Fibroblast of skin of left quadriceps (primary cell): ENCODE results near the gene LOXL4.

Source experiments
- DNase-seq, 2 experiments: peaks; one replicate each; pipeline ENCODE4 v3.0.0-alpha.2; 2013; ENCODE audit warnings: low read depth in 2 of 2

Gene LOXL4

GRCh38 chr10:98295401-98295811, 27.4 kb upstream of the LOXL4 start:
- DNase-seq, result no peak

- no peak for DNase-seq
Measured at GRCh38 chr10:98294270-98294627, 26.3 kb upstream of the LOXL4 start.

- no peak for DNase-seq
Measured at GRCh38 chr10:98293550-98294269, 25.7 kb upstream of the LOXL4 start.

GRCh38 chr10:98292971-98293370, 25.0 kb upstream of the LOXL4 start:
- no peak for DNase-seq

GRCh38 chr10:98289802-98290209, 21.8 kb upstream of the LOXL4 start:
- no peak for DNase-seq

GRCh38 chr10:98287321-98287720, 19.3 kb upstream of the LOXL4 start:
- DNase-seq, result no peak

- DNase-seq, result no peak
Measured at GRCh38 chr10:98286419-98286818, 18.4 kb upstream of the LOXL4 start.

DNA sequence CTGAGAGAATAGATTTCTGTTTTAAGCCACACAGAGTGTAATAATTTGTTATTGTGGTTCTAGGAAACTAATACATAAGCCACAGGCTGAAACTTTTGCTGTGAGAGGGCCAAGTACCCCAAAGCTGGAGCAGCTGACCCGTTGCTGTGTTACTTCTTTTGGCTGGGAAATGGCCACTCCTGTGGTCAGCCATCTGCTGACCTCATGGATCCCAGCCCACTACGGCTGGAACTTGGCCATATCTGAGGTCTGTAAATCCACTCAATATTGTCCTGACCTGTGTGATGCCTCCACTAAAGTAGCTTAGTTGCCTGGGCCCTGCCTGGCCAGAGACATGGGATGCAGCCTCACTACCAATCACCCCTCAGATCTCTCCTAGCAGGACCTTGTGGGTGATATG, 17.4 kb upstream of the LOXL4 start:
- no peak for DNase-seq

DNA sequence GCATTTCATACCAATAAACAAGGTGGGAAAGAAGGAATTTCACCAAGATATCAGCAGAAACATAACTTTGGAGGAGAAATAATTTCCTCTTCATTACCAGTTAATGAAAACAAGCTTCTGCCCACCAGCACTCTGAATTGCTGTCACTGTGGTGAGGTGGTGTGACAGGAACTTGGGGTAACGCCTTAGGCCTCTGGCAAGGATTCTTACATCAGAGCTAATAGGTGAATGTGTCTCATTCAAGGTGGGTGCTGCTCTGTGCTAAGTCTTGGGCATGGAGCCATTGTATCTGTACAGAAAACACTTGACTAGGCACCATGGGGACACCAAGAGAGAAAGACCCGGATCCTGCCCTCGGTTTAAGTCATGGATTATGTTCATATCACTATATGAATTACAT, 8.3 kb upstream of the LOXL4 start:
- no peak for DNase-seq

GRCh38 chr10:98274562-98274961, 6.6 kb upstream of the LOXL4 start:
- DNase-seq, result no peak

DNA sequence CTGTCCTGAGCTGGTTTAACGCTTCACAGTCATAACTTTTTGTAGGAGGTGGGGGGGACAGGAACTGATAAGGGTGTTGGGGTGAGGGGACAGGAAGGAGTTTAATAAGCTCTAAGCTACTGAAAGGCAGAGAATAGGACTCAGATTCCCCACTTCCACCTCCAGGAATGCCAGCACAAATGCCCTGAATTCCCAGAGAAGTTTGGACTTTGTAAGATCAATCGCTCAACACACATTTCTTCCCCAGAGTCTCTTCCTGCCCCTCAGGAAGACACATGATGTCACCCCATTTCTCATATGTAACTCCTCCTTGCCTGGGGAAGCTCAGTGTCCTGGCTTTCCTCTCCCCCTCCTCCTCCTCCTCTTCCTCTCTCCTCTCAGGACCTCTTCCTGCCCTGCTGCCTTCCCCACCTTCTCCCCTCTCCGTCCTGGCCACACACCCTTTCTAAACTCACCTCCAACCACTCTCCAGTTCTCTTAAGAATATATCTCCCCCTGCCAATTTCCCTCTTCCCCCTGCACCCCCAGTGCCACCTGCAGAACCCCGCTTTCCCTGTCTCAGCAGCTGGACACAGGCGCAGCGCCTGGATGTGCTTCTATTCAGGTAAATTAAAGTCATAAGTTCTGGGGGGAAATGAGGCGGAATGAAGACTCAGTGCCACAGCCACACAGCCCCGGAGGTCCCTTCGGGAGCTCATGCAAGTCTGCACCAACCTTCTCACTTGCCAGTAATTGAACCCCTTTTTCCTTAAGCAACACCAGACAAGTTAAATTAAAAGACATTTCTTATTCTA, 5.3 kb upstream of the LOXL4 start:
- no peak for DNase-seq

DNA sequence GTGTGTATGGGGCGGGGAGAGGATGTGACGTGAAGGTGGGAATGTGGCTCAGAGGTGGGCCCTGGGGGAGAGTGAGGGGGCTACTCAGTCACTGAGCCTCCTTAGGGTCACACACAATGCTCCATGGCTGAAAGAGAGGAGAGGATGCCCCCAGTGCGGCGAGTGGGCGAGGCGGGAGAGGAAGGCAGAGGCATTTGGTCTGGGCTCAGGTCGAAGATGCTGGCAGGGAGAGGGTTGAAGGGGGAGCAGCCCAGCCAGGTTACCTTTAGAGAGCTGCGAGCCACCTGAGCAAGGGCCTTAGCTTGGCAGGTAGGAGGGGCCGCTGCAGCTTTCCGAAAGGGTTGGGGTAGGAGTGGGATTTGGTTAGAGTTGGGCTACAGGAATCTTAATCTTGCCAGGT, 4.7 kb upstream of the LOXL4 start:
- no peak for DNase-seq

DNA sequence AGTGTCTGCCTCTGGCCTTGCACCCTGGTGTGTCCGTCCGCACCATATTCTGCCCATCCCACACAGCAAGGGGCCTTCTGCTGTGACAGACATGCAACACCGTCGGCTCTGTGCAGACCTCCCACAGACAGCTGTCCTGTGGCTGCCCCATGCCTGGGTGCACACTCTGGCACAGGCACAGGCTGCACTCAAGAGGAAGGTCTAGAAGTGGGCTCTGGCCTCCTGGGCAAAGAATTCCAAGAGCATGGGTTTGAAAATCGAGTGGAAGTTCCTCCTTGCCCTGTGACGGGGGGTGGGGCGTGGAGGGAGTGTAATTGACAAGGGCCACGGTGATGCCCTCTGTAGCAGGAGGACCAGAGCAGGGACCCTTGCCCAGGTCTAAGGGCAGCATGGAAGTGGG, 4.3 kb upstream of the LOXL4 start:
- no peak for DNase-seq

GRCh38 chr10:98270786-98271185, 2.8 kb upstream of the LOXL4 start:
- DNase-seq, result no peak

- DNase-seq, result no peak
Measured at GRCh38 chr10:98270073-98270740, 2.2 kb upstream of the LOXL4 start.

GRCh38 chr10:98269435-98269912, 1.5 kb upstream of the LOXL4 start:
- peak; percentile 52 to 54 for DNase-seq

- DNase-seq, result no peak
Measured at GRCh38 chr10:98268694-98269431, 869 bp upstream of the LOXL4 start.

DNA sequence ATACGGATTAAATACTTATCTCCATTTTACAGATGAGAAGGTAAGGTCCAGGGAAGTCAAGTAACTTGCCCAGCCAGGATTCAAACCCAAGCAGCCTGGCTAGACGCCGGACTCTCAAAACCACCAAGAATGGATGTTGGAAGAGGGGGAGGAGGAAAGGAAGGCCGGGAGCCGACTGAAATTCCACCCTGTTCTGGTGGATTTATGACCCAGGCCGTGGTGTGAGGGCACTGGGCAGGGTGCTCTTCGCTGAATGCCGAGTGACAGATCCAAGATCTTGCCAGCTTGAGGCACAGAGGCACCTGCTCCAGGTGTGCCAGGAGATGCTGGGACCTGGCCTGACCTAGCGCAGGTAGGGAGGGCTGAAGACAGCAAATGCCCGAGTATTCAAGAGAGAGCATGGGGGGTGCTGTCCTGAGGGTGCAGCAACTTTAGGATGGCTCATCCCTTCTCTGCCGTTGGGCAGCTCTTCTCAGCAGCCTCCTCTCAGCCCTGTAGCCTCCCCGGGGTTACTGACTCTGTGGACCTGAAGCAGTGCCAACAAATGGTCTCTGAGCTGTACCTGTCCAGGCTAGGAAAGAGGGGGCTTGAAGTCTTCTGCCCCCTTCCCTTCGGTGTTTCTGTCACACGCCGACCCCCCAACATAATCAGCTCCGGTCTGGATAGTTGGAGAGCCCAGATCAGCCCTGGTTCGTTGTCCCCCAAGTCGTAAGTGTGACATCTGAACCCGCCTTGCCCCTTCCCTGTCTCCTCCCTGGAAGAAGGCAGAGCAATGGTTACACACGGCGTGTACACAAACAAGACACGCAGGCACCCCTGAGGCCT, 713 bp downstream of the LOXL4 start:
- no peak for DNase-seq

GRCh38 chr10:98266647-98267046, 1.3 kb downstream of the LOXL4 start:
- no peak for DNase-seq

DNA sequence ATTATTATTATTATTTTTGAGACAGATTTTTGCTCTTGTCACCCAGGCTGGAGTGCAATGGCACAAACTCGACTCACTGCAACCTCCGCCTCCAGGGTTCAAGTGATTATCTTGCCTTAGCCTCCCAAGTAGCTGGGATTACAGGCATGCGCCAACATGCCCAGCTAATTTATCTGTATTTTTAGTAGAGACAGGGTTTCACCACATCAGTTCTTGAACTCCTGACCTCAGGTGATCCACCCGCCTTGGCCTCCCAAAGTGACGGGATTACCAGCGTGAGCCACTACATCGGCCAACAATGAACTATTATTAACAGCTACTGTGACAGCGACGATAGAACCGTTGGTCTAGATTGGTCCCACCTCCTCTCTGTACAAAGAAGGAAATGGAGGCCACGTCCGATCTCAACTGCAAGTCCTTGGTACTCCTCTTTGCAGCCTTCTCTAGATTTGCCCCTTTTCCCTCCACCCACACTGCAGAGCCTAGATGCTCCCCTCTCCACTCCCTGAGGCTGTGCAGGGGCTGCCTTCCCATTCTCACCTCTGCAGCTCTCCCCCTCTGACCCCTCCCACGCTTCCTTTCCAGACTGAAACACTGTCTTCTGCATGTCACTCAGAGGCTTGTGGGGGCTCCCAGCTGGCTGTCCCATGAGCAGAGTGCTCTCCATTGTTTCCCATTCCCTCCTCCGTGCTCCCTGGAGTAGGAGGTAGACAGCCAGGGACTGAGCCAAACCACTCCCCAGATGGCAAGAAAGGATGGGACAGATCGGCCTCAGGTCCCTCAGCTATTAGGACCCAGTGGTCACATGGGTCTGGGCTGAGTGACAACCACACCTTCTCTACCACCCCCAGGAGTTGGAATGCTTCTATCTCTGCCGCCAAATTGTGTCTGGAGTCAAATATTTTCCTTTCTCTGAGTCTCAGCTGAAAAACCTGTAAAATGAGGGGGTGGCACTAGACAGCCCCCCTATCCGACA, 2.3 kb downstream of the LOXL4 start:
- DNase-seq, result no peak
